GM13976 (cell line): Measurements from ENCODE around the gene ZBTB43.

Experiments
- DNase-seq: peaks from one replicate; pipeline ENCODE4 v3.0.0; 2012; ENCODE audit warnings: low spot score
- in situ Hi-C: fragments of 300-500 bp; cut with MboI; formaldehyde crosslinking; loops from one replicate; pipeline ENCODE4 v1.12.0; 2022; ENCODE audit warnings: low sequenced_read_pairs, mixed read lengths, inconsistent platforms; ENCODE audit not compliant: unreplicated experiment
- TF ChIP-seq, protein P1 (sequence below): IDR thresholded peaks from 2 replicates; pipeline ENCODE4 v1.5.1; 2012; ENCODE audit warnings: borderline replicate concordance, mild to moderate bottlenecking; ENCODE audit not compliant: insufficient read depth; ENCODE audit errors: extremely low read depth, missing control alignments, control extremely low read depth

ZBTB43 gene

DNA sequence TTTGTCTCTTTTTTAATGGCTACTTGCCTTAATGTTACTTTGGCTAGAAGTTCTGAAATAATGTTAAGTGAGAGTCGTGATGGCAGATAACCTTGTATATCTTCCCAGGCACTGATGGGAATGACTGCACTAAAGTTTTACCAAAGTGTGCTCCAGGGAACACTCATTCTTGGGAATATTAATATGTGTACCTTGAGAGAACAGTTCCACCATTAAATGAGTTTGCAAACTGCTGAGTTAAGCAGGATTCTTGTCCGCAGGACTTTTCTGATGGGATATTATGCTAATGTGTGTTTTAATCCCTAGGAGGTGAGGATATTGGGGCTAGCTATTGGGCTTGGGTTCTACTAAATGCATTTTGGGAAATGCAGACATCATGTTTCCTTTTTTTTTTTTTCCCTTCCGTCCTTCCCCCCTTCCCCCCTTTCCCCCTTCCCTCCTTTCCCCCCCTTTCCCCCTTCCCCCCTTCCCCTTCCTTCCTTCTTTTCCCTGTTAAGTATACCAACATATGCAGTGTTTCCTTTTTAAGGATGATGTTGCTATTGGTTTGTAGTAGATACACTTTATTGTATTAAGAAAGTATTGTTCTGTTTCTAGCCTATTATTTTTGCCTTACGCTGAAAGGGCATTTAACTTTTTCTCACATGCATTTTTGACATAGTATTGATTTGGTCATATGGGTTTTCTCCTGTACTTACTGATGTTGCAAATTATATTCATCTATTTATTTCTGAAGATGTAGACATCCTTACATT is 71.1 kb downstream of the ZBTB43 start:
- in situ Hi-C loops, result no loop called here
- TF ChIP-seq, protein P1, sequence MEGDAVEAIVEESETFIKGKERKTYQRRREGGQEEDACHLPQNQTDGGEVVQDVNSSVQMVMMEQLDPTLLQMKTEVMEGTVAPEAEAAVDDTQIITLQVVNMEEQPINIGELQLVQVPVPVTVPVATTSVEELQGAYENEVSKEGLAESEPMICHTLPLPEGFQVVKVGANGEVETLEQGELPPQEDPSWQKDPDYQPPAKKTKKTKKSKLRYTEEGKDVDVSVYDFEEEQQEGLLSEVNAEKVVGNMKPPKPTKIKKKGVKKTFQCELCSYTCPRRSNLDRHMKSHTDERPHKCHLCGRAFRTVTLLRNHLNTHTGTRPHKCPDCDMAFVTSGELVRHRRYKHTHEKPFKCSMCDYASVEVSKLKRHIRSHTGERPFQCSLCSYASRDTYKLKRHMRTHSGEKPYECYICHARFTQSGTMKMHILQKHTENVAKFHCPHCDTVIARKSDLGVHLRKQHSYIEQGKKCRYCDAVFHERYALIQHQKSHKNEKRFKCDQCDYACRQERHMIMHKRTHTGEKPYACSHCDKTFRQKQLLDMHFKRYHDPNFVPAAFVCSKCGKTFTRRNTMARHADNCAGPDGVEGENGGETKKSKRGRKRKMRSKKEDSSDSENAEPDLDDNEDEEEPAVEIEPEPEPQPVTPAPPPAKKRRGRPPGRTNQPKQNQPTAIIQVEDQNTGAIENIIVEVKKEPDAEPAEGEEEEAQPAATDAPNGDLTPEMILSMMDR, result no peak

DNA sequence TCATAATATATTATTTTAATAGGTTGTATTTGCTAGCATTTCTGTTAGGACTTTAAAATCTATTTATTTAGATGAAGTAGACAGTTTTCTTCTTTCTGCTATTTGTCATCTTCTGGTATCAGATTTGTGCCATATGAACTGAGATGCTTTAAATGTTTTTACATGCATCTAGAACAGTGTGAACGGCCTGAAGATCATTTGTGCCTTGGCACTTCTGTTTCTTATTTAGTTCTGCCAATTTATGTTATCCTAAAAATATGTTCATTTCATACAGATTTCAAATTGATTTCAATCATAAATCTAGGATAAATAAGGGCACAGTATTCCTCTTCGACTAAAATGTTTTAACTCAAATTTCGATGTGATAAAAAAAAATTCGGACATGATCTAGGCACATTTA is 71.7 kb downstream of the ZBTB43 start:
- in situ Hi-C loops, result no loop called here
- DNase-seq, result no peak
- TF ChIP-seq, protein P1, result no peak

More for the DNA sequence above, 71.1 kb downstream of the ZBTB43 start:
- DNase-seq, result no peak

DNA sequence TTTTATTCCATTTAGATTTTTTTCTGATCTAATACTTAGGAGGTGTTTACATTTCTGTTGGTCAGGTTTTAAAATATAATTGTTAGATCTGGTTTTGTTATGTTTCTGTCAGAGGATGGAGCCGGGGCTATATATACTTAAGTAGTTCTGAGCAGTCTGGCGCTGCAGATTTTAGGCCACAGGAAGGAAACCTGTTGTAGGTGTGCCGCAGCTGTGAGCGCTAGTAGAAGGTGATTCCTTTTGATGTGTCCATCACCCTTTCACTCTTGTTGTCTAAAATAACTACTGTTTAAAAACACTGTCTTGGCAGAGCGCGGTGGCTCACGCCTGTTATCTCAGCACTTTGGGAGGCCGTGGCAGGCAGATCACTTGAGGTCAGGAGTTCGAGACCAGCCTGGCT is 72.6 kb downstream of the ZBTB43 start:
- TF ChIP-seq, protein P1, result no peak
- in situ Hi-C loops, result no loop called here
- no peak for DNase-seq

DNA sequence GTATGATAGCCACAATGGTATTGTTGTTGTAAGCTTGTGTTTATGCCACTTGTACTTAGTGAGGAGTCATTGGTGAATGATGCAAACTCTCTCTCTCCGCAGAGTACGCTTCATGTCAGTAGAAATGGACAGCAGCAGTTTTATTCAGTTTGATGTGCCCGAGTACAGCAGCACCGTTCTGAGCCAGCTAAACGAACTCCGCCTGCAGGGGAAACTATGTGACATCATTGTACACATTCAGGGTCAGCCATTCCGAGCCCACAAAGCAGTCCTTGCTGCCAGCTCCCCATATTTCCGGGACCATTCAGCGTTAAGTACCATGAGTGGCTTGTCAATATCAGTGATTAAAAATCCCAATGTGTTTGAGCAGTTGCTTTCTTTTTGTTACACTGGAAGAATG is 74.4 kb downstream of the ZBTB43 start:
- in situ Hi-C loops, result no loop called here
- TF ChIP-seq, protein P1, result no peak

DNA sequence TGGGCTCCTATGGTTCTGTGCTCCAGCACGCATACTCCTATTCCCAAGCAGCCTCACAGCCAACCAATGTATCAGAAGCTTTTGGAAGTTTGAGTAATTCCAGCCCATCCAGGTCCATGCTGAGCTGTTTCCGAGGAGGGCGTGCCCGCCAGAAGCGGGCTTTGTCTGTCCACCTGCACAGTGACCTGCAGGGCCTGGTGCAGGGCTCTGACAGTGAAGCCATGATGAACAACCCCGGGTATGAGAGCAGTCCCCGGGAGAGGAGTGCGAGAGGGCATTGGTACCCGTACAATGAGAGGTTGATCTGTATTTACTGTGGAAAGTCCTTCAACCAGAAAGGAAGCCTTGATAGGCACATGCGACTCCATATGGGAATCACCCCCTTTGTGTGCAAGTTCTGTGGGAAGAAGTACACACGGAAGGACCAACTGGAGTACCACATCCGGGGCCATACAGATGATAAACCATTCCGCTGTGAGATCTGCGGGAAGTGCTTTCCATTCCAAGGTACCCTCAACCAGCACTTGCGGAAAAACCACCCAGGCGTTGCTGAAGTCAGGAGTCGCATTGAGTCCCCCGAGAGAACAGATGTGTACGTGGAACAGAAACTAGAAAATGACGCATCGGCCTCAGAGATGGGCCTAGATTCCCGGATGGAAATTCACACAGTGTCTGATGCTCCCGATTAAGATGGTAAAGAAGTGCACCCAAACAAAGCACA is 75.5 kb downstream of the ZBTB43 start:
- no peak for DNase-seq
- in situ Hi-C loops, result no loop called here
- TF ChIP-seq, protein P1, result no peak

More for the DNA sequence above, 74.4 kb downstream of the ZBTB43 start:
- no peak for DNase-seq

DNA sequence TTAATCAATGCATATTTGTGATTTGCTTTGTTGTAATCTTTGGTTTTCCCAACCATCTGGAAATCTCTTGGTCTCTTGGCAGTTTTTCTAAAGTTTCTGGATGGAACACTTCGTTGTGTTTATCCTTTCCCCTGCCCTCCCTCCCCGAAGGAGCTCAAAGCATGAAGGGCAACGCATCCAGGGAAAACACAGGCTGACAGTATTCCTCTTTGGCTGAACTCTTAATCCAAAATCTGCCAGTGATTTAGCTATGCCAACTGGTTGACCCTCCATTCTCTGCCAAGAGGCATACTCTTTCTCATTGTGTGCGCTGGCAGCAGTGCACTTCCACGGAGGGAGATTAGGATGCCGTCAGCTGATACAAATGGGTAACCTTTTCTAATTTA is 76.1 kb downstream of the ZBTB43 start:
- in situ Hi-C loops, result no loop called here
- TF ChIP-seq, protein P1, result no peak
- DNase-seq, result no peak
